Heart left ventricle (tissue), 16 donors: ENCODE measurements around the gene HNRNPUL2. TPM values are rescaled to one million over a fixed set of nuclear protein-coding genes. Genes with fewer than 3 reads are reported as not detected.

Source experiments
- ATAC-seq, 4 donors: fragments of 200-7000 bp; cut with Tn5 transposase; one replicate each; pipeline ENCODE4 v1.9.1; 2020 to 2022; ENCODE audit warnings: moderate library complexity in 4 of 4, mild to moderate bottlenecking in 3 of 4, moderate number of reproducible peaks in 1 of 4
- DNase-seq, 5 donors: peaks; one replicate each; pipeline ENCODE4 v3.0.0-alpha.2; 2020
- H3K27ac ChIP-seq, 12 donors: fragments of 200-600 bp; sonication (generic) in 4 of 12; one replicate each; pipeline versions ENCODE4 v1.5.0 to v1.8.0; 2016 to 2022; ENCODE audit warnings: mild to moderate bottlenecking in 2 of 12
- H3K27me3 ChIP-seq, 9 donors: fragments of 200-600 bp; sonication (generic) in 2 of 9; one replicate each; pipeline versions ENCODE4 v1.5.1 to v1.8.0; 2016 to 2022; ENCODE audit warnings: mild to moderate bottlenecking in 3 of 9
- H3K36me3 ChIP-seq, 9 donors: fragments of 200-600 bp; sonication (generic) in 2 of 9; one replicate each; pipeline versions ENCODE4 v1.5.0 to v1.8.0; 2018 to 2022; ENCODE audit warnings: mild to moderate bottlenecking in 2 of 9
- H3K4me1 ChIP-seq, 12 donors: fragments of 200-600 bp; sonication (generic) in 4 of 12; one replicate each; pipeline versions ENCODE4 v1.5.0 to v1.8.0; 2016 to 2022; ENCODE audit warnings: mild to moderate bottlenecking in 3 of 12
- H3K4me3 ChIP-seq, 12 donors: fragments of 200-600 bp; sonication (generic) in 4 of 12; one replicate each; pipeline versions ENCODE4 v1.5.0 to v1.8.0; 2017 to 2022; ENCODE audit warnings: mild to moderate bottlenecking in 9 of 12, moderate library complexity in 4 of 12
- H3K9me3 ChIP-seq, 12 donors: fragments of 200-600 bp; sonication (generic) in 4 of 12; one replicate each; pipeline versions ENCODE4 v1.5.0 to v1.8.0; 2016 to 2022; ENCODE audit warnings: mild to moderate bottlenecking in 1 of 12
- CTCF ChIP-seq, 12 donors: fragments of 200-600 bp; sonication (generic) in 4 of 12; IDR thresholded peaks; one replicate each; pipeline versions ENCODE4 v1.5.0 to v1.8.0; 2018 to 2022; ENCODE audit warnings: antibody characterized with exemption in 12 of 12, mild to moderate bottlenecking in 5 of 12
- POLR2A ChIP-seq, 2 donors: fragments of 450-650 bp; IDR thresholded peaks; one replicate each; pipeline ENCODE4 v1.6.1; 2017; ENCODE audit warnings: antibody characterized with exemption in 2 of 2, mild to moderate bottlenecking in 2 of 2, moderate library complexity in 2 of 2
- WGBS, 4 donors: extraction: QIAGEN DNeasy Blood & Tissue Kit in 2 of 4; methylation state at CpG; one replicate each; pipeline versions ENCODE4 v1.1.5 to v1.1.7; 2013 to 2018; 5-methylcytosine and 5-hydroxymethylcytosine counted together
- intact Hi-C, 10 donors: fragments of 100-400 bp; cut with DNase I; formaldehyde crosslinking; loops; one replicate each; pipeline versions ENCODE4 v1.11.1 to v1.14.2; 2022
- polyA plus RNA-seq, 2 donors: library from polyadenylated mRNA; stranded (reverse); fragments of 200-250 nt; gene quantifications; one replicate each; pipeline ENCODE4 v1.2.3, GENCODE V29; 2013
- total RNA-seq, 9 donors: library from RNA; depleted of rRNA in 2 of 9; stranded (reverse); fragments of >200 nt in 2 of 9; fragmentation: NEBNext Ultra II Directional in 3 of 9; extraction: Animal tissue kit (Norgen Biotek cat#: 25700) in 3 of 9; gene quantifications; one replicate each; pipeline versions ENCODE4 v1.1.0 to v1.2.4, GENCODE V29; 2016 to 2023
- donor health status: ischemic (EF 13 %, LVEDD 7.1; RV severe dilation, severe dysfunction).
- donor health status: healthy with polysubstance abuse.
- donor health status: DM: no; HTN: yes; CAD: no.
- donor health status: DM: no; HTN: no; CAD: no.
- donor health status: ischemic (EF 25% LVEDD 6.9; RV normal size, moderate dysfunction).
- donor health status: ischemic (EF 25% LVEDD 5.7; RV mildly dilated, moderate dysfunction).
- donor health status: healthy.
- donor health status: DM: yes; HTN: yes; CAD: no.
- donor health status: ischemic (EF 35%, LVEDD 5.7; RV mildly dilated, moderate dysfunction).
- donor health status: nonischemic (EF 11% LVEDD 7.7; RV severe dilation, severe dysfunction).
- donor health status: DM: yes; HTN: yes; CAD: no.
- donor health status: PGD.
- donor health status: ischemic (EF 29% LVEDD 5.4; RV normal size, mild dysfunction).
- donor health status: nonischemic (EF 23%, LVEDD 6.1; RV moderate dilation, normal function).

The HNRNPUL2 gene
- total and polyA plus RNA-seq, 11 donors: 9.6 to 39.5 (median 32.7) TPM

GRCh38 chr11:62755086-62755615, 27.9 kb upstream of the HNRNPUL2 start:
- 80 to 85% (median 84%) methylated on average over 10 of the region's 10 CpGs for WGBS, 4 donors
- Histone ChIP-seq H3K27ac (peak overlapping the region in 1 of 12 donors; percentile 90), H3K36me3 (peaks cover 0 to 21% (median 10%) of the 10 kb centered on the region in 9 donors), H3K4me3 (no peak overlapping the region), H3K4me1 (peaks cover 3 to 38% (median 16%) of the 10 kb centered on the region in 12 donors), H3K9me3 (no peaks in the 10 kb centered on the region), H3K27me3 (no peaks in the 10 kb centered on the region)
- ATAC-seq (no peak), DNase-seq (no peak)
- intact Hi-C loops: loop anchor here in 1 of 10 donors (2.0 kb wide), 1 partner anchor 26 kb away; the partner anchor contains the start of gene TTC9C
- TF ChIP-seq POLR2A (IDR thresholded peaks at IDR 0.05) (no peak), CTCF (IDR thresholded peaks at IDR 0.05) (no peak)

- DNase-seq (peak; percentile 96 to 99 (median 99)), ATAC-seq (peak; percentile 97 to 98 (median 98))
- intact Hi-C loops: loop anchor here in 2 of 10 donors (1.0 to 2.0 kb wide), 3 partner anchors 17 to 26 kb away; partner anchors contain the start of genes TTC9C (in 2 of the 2) and TAF6L (in 1 of the 2)
- no peaks in the 10 kb centered on the region for H3K9me3 ChIP-seq
- no peaks in the 10 kb centered on the region for H3K27me3 ChIP-seq
- peaks cover 3 to 43% (median 16%) of the 10 kb centered on the region in 12 donors for H3K4me1 ChIP-seq
- TF ChIP-seq CTCF (IDR thresholded peaks at IDR 0.05): peak in 1 of 12 donors; percentile 13
- TF ChIP-seq POLR2A (IDR thresholded peaks at IDR 0.05): peak in 1 of 2 donors; percentile 74
- 1 to 2% (median 1%) methylated on average over 47 of the region's 47 CpGs for WGBS, 4 donors
- H3K4me3 ChIP-seq: peak within 1 kb of the TSS; percentile 21 to 86 (median 71)
- peaks cover 0 to 29% (median 20%) of the 10 kb centered on the region in 9 donors for H3K36me3 ChIP-seq
- H3K27ac ChIP-seq: peak within 1 kb of the TSS; percentile 85 to 97 (median 94)
Observed at GRCh38 chr11:62753736-62754603, 26.7 kb upstream of the HNRNPUL2 start, which contains the start of gene ZBTB3. Gene ZBTB3, minus strand, starts transcription at chr11:62754160. Its CDS starts 496 bp downstream, at chr11:62753664.

- H3K4me3 ChIP-seq: peak overlapping the region in 11 of 12 donors; percentile 21 to 86 (median 71)
- no peak for ATAC-seq
- peaks cover 0 to 37% (median 23%) of the 10 kb centered on the region in 9 donors for H3K36me3 ChIP-seq
- peaks cover 3 to 43% (median 16%) of the 10 kb centered on the region in 12 donors for H3K4me1 ChIP-seq
- TF ChIP-seq POLR2A (IDR thresholded peaks at IDR 0.05) (no peak), CTCF (IDR thresholded peaks at IDR 0.05) (no peak)
- intact Hi-C loops: loop anchor here in 2 of 10 donors (1.0 kb wide), 2 partner anchors 18 to 25 kb away; partner anchors contain the start of genes TAF6L (in 1 of the 2) and TTC9C (in 1 of the 2)
- 71 to 80% (median 75%) methylated on average over 13 to 15 of the region's 15 CpGs for WGBS, 4 donors
- no peak for DNase-seq
- H3K9me3 ChIP-seq: no peaks in the 10 kb centered on the region
- H3K27me3 ChIP-seq: no peaks in the 10 kb centered on the region
- H3K27ac ChIP-seq: peak overlapping the region; percentile 85 to 97 (median 94)
Observed at GRCh38 chr11:62752994-62753735, 25.9 kb upstream of the HNRNPUL2 start.
